ENCODE data around the gene IL17D. TPM values are rescaled to one million over a fixed set of nuclear protein-coding genes. Genes with fewer than 3 reads are reported as not detected.

The IL17D gene
- total and polyA plus RNA-seq, 2 donors (not counting 1 experiment from before 2014, with no cell fraction given) = 0.09 TPM; not detected in 1

- Histone ChIP-seq H3K9ac (ENCODE audit: low read length) (no peak overlapping the region), H3K79me2 (ENCODE audit: control insufficient read depth, insufficient read depth, low read length) (no peaks in the 10 kb centered on the region), H3K9me3 (ENCODE audit: control extremely low read depth in 1 of 3, control insufficient read depth in 2 of 3, insufficient read depth in 1 of 3, low read length in 2 of 3) (peaks cover 0 to 13% (median 0%) of the 10 kb centered on the region in 3 donors), H3K27ac (ENCODE audit: low read length in 2 of 2) (no peak overlapping the region), H4K20me1 (ENCODE audit: control insufficient read depth, insufficient read depth, low read length, poor library complexity, severe bottlenecking) (no peaks in the 10 kb centered on the region), H3K4me2 (replicated peaks; ENCODE audit: low read depth, low read length, poor library complexity, severe bottlenecking) (peak overlapping the region; percentile 45), H3K4me1 (ENCODE audit: control insufficient read depth in 2 of 2, insufficient read depth in 2 of 2, low read length in 2 of 2) (peaks cover 11 to 12% of the 10 kb centered on the region in 2 donors), H2AFZ (ENCODE audit: insufficient read depth, low read depth, low read length, poor library complexity, severe bottlenecking) (peak overlapping the region; percentile 0), H3K27me3 (replicated peaks in 1 of 4; ENCODE audit: control extremely low read depth in 1 of 4, control insufficient read depth in 3 of 4, insufficient read depth in 4 of 4, low read length in 3 of 4) (peaks cover 0 to 29% (median 7%) of the 10 kb centered on the region in 4 experiments), H3K4me3 (ENCODE audit: control extremely low read depth in 1 of 5, extremely low read depth in 1 of 5, insufficient read depth in 1 of 5, low read depth in 2 of 5, low read length in 4 of 5) (peak overlapping the region in 2 of 5 experiments; percentile 9 to 23), H3K36me3 (replicated peaks in 1 of 2; ENCODE audit: control extremely low read depth in 1 of 2, control insufficient read depth in 1 of 2, extremely low read depth in 1 of 2, insufficient read depth in 2 of 2, low read length in 1 of 2) (no peaks in the 10 kb centered on the region)
- ATAC-seq (ENCODE audit: low read depth) (no peak), DNase-seq (peak; percentile 38)
- H3K9me3 Mint-ChIP-seq (ENCODE audit: insufficient read depth) = no peaks in the 10 kb centered on the region
- peak overlapping the region; percentile 45 for H3K4me3 Mint-ChIP-seq
- no peak overlapping the region for H3K27ac Mint-ChIP-seq
- H3K27me3 Mint-ChIP-seq = peaks cover 11% of the 10 kb centered on the region
- intact Hi-C loops (cut with micrococcal nuclease) = no loop called here
- peaks cover 9% of the 10 kb centered on the region for H3K4me1 Mint-ChIP-seq
- CTCF ChIA-PET = interaction anchor here (3.0 to 3.9 kb wide), 2 partner anchors 8 to 10 kb away, joined by 6 to 10 read pairs; no protein-coding TSS in a partner anchor
- 14% methylated on average over 76 of the region's 81 CpGs for WGBS (ENCODE audit: insufficient coverage)
- no peak for TF ChIP-seq CTCF (IDR thresholded peaks at IDR 0.05)
- TF ChIP-seq EZH2 (IDR thresholded peaks at IDR 0.05; ENCODE audit: borderline replicate concordance, insufficient read depth, low read depth, low read length, poor library complexity, severe bottlenecking) = no peak
- POLR2A ChIA-PET = interaction anchor here (0.7 kb wide), 1 partner anchor 20 kb away, joined by 3 read pairs; no protein-coding TSS in a partner anchor
These were observed 18.2 kb downstream of the IL17D start for GRCh38 chr13:20721454-20722357.

GRCh38 chr13:20727856-20728255 is 24.4 kb downstream of the IL17D start:
- ATAC-seq (ENCODE audit: low read depth) (no peak), DNase-seq (no peak)
- peaks cover 0 to 2% (median 0%) of the 10 kb centered on the region in 3 donors for H3K9me3 ChIP-seq (ENCODE audit: control extremely low read depth in 1 of 3, control insufficient read depth in 2 of 3, insufficient read depth in 1 of 3, low read length in 2 of 3)
- CTCF ChIA-PET = interaction anchor here (0.6 kb wide), 1 partner anchor 12 kb away, joined by 3 read pairs; no protein-coding TSS in a partner anchor
- H3K79me2 ChIP-seq (ENCODE audit: control insufficient read depth, insufficient read depth, low read length) = no peaks in the 10 kb centered on the region
- intact Hi-C loops (cut with micrococcal nuclease) = no loop called here
- TF ChIP-seq EZH2 (IDR thresholded peaks at IDR 0.05; ENCODE audit: borderline replicate concordance, insufficient read depth, low read depth, low read length, poor library complexity, severe bottlenecking) (no peak), CTCF (IDR thresholded peaks at IDR 0.05) (no peak)
- H3K27ac Mint-ChIP-seq = no peak overlapping the region
- no peak overlapping the region for H2AFZ ChIP-seq (ENCODE audit: insufficient read depth, low read depth, low read length, poor library complexity, severe bottlenecking)
- 88% methylated on average over 3 of the region's 6 CpGs for WGBS (ENCODE audit: insufficient coverage)
- POLR2A ChIA-PET = no interaction called here
- no peak overlapping the region for H3K4me3 ChIP-seq (ENCODE audit: control extremely low read depth in 1 of 5, extremely low read depth in 1 of 5, insufficient read depth in 1 of 5, low read depth in 2 of 5, low read length in 4 of 5)
- H3K27ac ChIP-seq (ENCODE audit: low read length in 2 of 2) = no peak overlapping the region
- H3K27me3 ChIP-seq (replicated peaks in 1 of 4; ENCODE audit: control extremely low read depth in 1 of 4, control insufficient read depth in 3 of 4, insufficient read depth in 4 of 4, low read length in 3 of 4) = peaks cover 0 to 3% (median 0%) of the 10 kb centered on the region in 4 experiments
- H3K27me3 Mint-ChIP-seq = peaks cover 3% of the 10 kb centered on the region
- no peaks in the 10 kb centered on the region for H3K4me1 Mint-ChIP-seq
- no peak overlapping the region for H3K4me2 ChIP-seq (replicated peaks; ENCODE audit: low read depth, low read length, poor library complexity, severe bottlenecking)
- no peaks in the 10 kb centered on the region for H3K36me3 ChIP-seq (replicated peaks in 1 of 2; ENCODE audit: control extremely low read depth in 1 of 2, control insufficient read depth in 1 of 2, extremely low read depth in 1 of 2, insufficient read depth in 2 of 2, low read length in 1 of 2)
- no peaks in the 10 kb centered on the region for H3K4me1 ChIP-seq (ENCODE audit: control insufficient read depth in 2 of 2, insufficient read depth in 2 of 2, low read length in 2 of 2)
- H4K20me1 ChIP-seq (ENCODE audit: control insufficient read depth, insufficient read depth, low read length, poor library complexity, severe bottlenecking) = no peaks in the 10 kb centered on the region
- no peak overlapping the region for H3K4me3 Mint-ChIP-seq
- H3K9ac ChIP-seq (ENCODE audit: low read length) = no peak overlapping the region
- no peaks in the 10 kb centered on the region for H3K9me3 Mint-ChIP-seq (ENCODE audit: insufficient read depth)
